ENCODE measurements around the gene ATOSB. TPM values are rescaled to one million over a fixed set of nuclear protein-coding genes. Genes with fewer than 3 reads are reported as not detected.

The ATOSB gene
- total and polyA plus RNA-seq, 2 experiments from 2014 or later: 16.1 to 18.3 TPM

DNA sequence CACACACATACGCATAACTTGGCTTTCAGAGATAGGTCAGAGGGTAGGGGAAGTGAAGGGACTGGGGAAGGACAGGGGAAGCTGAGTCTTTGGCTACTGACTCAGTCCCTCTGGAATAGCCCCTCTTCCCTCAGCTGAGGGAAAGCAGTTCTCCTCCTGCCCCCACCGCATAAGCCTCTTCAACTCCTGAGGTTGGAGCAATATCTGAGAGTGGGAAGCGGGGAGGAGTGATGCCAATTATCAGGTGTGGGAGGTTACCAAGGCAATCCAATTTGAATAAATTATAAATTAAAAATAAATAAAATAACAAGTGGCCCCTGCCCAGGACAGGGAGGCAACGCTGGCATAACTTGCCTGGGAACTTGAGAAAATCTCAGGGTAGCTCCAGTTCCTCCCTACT is 11.1 kb downstream of the ATOSB start:
- no peak overlapping the region for H3K27ac ChIP-seq
- H3K9me3 ChIP-seq (ENCODE audit: low read depth): no peaks in the 10 kb centered on the region
- TF ChIP-seq EZH2 (IDR thresholded peaks at IDR 0.05; ENCODE audit: borderline replicate concordance) (no peak), EZH2phosphoT487 (IDR thresholded peaks at IDR 0.05; ENCODE audit: low read depth, severe bottlenecking, unreplicated experiment) (no peak)
- TF ChIP-seq, protein P1, sequence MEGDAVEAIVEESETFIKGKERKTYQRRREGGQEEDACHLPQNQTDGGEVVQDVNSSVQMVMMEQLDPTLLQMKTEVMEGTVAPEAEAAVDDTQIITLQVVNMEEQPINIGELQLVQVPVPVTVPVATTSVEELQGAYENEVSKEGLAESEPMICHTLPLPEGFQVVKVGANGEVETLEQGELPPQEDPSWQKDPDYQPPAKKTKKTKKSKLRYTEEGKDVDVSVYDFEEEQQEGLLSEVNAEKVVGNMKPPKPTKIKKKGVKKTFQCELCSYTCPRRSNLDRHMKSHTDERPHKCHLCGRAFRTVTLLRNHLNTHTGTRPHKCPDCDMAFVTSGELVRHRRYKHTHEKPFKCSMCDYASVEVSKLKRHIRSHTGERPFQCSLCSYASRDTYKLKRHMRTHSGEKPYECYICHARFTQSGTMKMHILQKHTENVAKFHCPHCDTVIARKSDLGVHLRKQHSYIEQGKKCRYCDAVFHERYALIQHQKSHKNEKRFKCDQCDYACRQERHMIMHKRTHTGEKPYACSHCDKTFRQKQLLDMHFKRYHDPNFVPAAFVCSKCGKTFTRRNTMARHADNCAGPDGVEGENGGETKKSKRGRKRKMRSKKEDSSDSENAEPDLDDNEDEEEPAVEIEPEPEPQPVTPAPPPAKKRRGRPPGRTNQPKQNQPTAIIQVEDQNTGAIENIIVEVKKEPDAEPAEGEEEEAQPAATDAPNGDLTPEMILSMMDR (IDR thresholded peaks at IDR 0.05; ENCODE audit: poor library complexity): no peak
- H3K36me3 ChIP-seq (replicated peaks; ENCODE audit: insufficient read depth, low read depth): no peaks in the 10 kb centered on the region
- no peak for DNase-seq (ENCODE audit: low spot score)
- H3K9me2 ChIP-seq (replicated peaks; ENCODE audit: insufficient read depth): no peaks in the 10 kb centered on the region
- no peak overlapping the region for H3K4me3 ChIP-seq
- WGBS (ENCODE audit: low lambda C conversion rate, missing lambda C conversion rate): 100% methylated on average over 4 of the region's 4 CpGs
- H2AFZ ChIP-seq: no peak overlapping the region
- H4K20me1 ChIP-seq (ENCODE audit: insufficient read depth, poor library complexity, severe bottlenecking): no peaks in the 10 kb centered on the region
- H3K4me2 ChIP-seq: no peak overlapping the region
- H3K4me1 ChIP-seq (ENCODE audit: insufficient read depth): peaks cover 11% of the 10 kb centered on the region
- no peaks in the 10 kb centered on the region for H3K27me3 ChIP-seq
- H3K79me2 ChIP-seq: peaks cover 27% of the 10 kb centered on the region

DNA sequence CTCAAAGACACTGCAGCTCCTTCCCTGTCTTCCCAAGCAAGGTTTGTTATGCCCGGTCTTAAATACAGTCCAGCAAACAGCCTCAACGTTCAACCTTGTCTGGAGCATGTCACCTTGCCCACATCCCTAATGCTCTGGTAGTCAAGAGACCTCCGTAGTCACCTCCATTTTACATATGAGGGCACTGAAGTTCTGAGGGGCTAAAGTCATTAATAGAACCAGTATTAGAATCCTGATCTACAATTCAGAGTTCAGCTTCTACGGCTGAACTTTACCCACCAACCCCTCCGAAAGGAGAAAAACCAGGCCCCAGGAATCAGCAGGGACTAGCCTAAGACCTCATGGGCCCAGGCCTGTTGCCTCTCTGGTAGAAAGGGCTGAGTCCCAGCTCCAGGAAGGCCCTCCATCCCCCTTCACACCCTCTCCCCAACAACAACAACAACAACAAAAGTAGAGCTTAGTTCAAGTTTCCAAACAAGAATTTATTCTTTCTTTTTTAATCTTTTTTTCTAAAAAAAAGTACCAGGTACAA is 11.9 kb downstream of the ATOSB start:
- Histone ChIP-seq H3K4me1 (ENCODE audit: insufficient read depth) (peaks cover 11% of the 10 kb centered on the region), H3K9me3 (ENCODE audit: low read depth) (no peaks in the 10 kb centered on the region), H3K4me3 (peak overlapping the region; percentile 37), H3K79me2 (peaks cover 18% of the 10 kb centered on the region), H2AFZ (peak overlapping the region; percentile 31), H3K4me2 (peak overlapping the region; percentile 82), H3K27ac (peak overlapping the region; percentile 62), H4K20me1 (ENCODE audit: insufficient read depth, poor library complexity, severe bottlenecking) (no peaks in the 10 kb centered on the region), H3K36me3 (replicated peaks; ENCODE audit: insufficient read depth, low read depth) (no peaks in the 10 kb centered on the region), H3K9me2 (replicated peaks; ENCODE audit: insufficient read depth) (no peaks in the 10 kb centered on the region), H3K27me3 (no peaks in the 10 kb centered on the region)
- no peak for TF ChIP-seq EZH2 (IDR thresholded peaks at IDR 0.05; ENCODE audit: borderline replicate concordance)
- TF ChIP-seq EZH2phosphoT487 (IDR thresholded peaks at IDR 0.05; ENCODE audit: low read depth, severe bottlenecking, unreplicated experiment): no peak
- TF ChIP-seq, protein P1 (IDR thresholded peaks at IDR 0.05; ENCODE audit: poor library complexity): no peak
- DNase-seq (ENCODE audit: low spot score): no peak
- 37% methylated on average over 5 of the region's 5 CpGs for WGBS (ENCODE audit: low lambda C conversion rate, missing lambda C conversion rate)

DNA sequence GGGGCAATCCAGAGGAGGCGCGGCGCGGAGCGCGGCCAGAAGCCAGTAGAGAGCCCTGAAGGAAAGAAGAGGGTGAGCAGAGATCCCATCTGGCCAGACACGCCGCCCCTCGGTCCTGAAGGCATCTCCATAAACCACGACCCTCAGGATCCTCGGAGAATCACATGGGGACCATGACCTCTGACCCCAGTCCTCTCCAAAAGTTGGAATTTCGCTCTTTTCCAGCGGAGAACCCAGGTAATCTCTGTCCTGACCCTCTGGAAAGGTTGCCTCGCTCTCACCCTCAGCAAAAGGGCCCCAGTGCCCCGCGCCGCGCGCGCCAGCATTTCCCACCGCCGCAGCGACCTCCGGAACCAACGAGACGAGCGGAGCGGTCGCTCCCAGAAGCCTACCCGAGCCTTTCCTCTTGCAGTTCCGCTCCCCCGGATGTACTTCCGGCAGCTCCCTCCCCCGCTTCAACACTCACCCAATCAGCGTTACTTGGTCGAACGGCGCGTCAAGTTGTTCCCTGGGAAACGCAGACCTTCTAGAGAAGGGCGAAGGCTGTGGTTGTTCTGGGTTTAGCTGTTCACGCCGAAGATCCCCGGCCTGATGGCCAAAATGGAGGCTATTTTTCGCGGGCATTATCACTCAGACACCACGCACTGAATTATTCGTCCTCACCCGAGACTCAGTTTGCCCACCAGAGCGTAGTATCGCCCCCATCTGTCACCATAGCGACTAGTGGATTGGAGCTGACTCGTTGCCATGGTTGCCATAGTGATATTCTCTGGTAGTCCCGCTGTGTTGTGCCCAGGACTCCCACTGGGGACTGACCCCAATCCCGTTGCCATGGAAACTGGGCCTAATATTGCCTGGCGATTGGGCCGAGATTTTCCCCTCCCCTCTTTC is 12.6 kb downstream of the ATOSB start, which contains the start of gene STOML2:
Gene STOML2 (minus strand): TSS at position 363 of the 891 bp plus-strand sequence. CDS start 37 bp downstream, at position 326.
- Histone ChIP-seq H2AFZ (peak within 1 kb of the TSS; percentile 81), H3K9me2 (replicated peaks; ENCODE audit: insufficient read depth) (no peaks in the 10 kb centered on the region), H3K9me3 (ENCODE audit: low read depth) (no peaks in the 10 kb centered on the region), H3K27me3 (no peaks in the 10 kb centered on the region), H4K20me1 (ENCODE audit: insufficient read depth, poor library complexity, severe bottlenecking) (no peaks in the 10 kb centered on the region), H3K27ac (peak within 1 kb of the TSS; percentile 83), H3K36me3 (replicated peaks; ENCODE audit: insufficient read depth, low read depth) (no peaks in the 10 kb centered on the region), H3K4me2 (peak within 1 kb of the TSS; percentile 97), H3K4me3 (peak within 1 kb of the TSS; percentile 73), H3K79me2 (peaks cover 16% of the 10 kb centered on the region), H3K4me1 (ENCODE audit: insufficient read depth) (peaks cover 11% of the 10 kb centered on the region)
- no peak for TF ChIP-seq EZH2 (IDR thresholded peaks at IDR 0.05; ENCODE audit: borderline replicate concordance)
- TF ChIP-seq, protein P1 (IDR thresholded peaks at IDR 0.05; ENCODE audit: poor library complexity): no peak
- TF ChIP-seq EZH2phosphoT487 (IDR thresholded peaks at IDR 0.05; ENCODE audit: low read depth, severe bottlenecking, unreplicated experiment): no peak
- DNase-seq (ENCODE audit: low spot score): peak; percentile 96
- WGBS (ENCODE audit: low lambda C conversion rate, missing lambda C conversion rate): under 1% methylated on average over 57 of the region's 57 CpGs

All from hepatocyte (in vitro differentiated cells).